Naive thymus-derived CD4-positive, alpha-beta T cell (primary cell): ENCODE measurements around the gene VPS26A. TPM values are rescaled to one million over a fixed set of nuclear protein-coding genes. Genes with fewer than 3 reads are reported as not detected.
"Not testable (repeated sequence)": the region's sequence is repeated elsewhere in the genome, so short reads cannot be mapped to it uniquely, and the experiment has no call there.

ENCODE experiments used
- ATAC-seq: fragments of 150-1000 bp; cut with Tn5 transposase; 2 replicates; pipeline ENCODE4 v1.10.0; 2021; ENCODE audit warnings: mild to moderate bottlenecking, moderate library complexity
- CTCF ChIA-PET: fragments of 350-600 bp; sonication (Branson Sonifier 250); formaldehyde crosslinking; loops from one replicate; lab custom pipeline; 2021; ENCODE audit warnings: antibody characterized with exemption; lab: Charles Lee
- POLR2A ChIA-PET: fragments of 350-600 bp; sonication (Branson Sonifier 250); formaldehyde crosslinking; loops from one replicate; lab custom pipeline; 2021; ENCODE audit warnings: antibody characterized with exemption, inconsistent platforms; lab: Charles Lee
- DNase-seq, 9 donors: peaks; one replicate each; pipeline versions ENCODE4 v3.0.0 to v3.0.0-alpha.2; 2020 to 2022; ENCODE audit warnings: mixed read lengths in 1 of 9
- H3K27ac ChIP-seq: one replicate; pipeline ENCODE4 v1.7.0; 2013; ENCODE audit warnings: mild to moderate bottlenecking, low read depth, low read length, moderate library complexity
- H3K27me3 ChIP-seq, 2 donors: one replicate each; pipeline ENCODE4 v1.7.0; 2013; ENCODE audit warnings: low read length in 2 of 2, mild to moderate bottlenecking in 2 of 2, moderate library complexity in 2 of 2; ENCODE audit not compliant: control insufficient read depth in 2 of 2, insufficient read depth in 2 of 2
- H3K36me3 ChIP-seq, 3 experiments: 1 replicate in 2 of 3; 2 replicates in 1 of 3; pipeline ENCODE4 v1.7.0; 2013; ENCODE audit warnings: low read length in 3 of 3, mild to moderate bottlenecking in 3 of 3, moderate library complexity in 1 of 3; ENCODE audit not compliant: insufficient read depth in 3 of 3, control insufficient read depth in 2 of 3
- H3K4me1 ChIP-seq, 2 donors: one replicate each; pipeline ENCODE4 v1.7.0; 2013; ENCODE audit warnings: low read length in 2 of 2, mild to moderate bottlenecking in 2 of 2, moderate library complexity in 1 of 2; ENCODE audit not compliant: control insufficient read depth in 2 of 2, insufficient read depth in 2 of 2
- H3K4me3 ChIP-seq: 2 replicates; pipeline ENCODE4 v1.7.0; 2013; ENCODE audit warnings: mild to moderate bottlenecking, low read length
- H3K9me3 ChIP-seq, 3 experiments: 1 replicate in 2 of 3; 2 replicates in 1 of 3; pipeline ENCODE4 v1.7.0; 2013; ENCODE audit warnings: low read length in 3 of 3; ENCODE audit not compliant: control insufficient read depth in 2 of 3
- H3K27ac Mint-ChIP-seq, 9 donors: one replicate each; pipeline ENCODE4 v1.8.0; 2020 to 2022; ENCODE audit warnings: mixed read lengths in 9 of 9, mild to moderate bottlenecking in 8 of 9, moderate library complexity in 5 of 9, inconsistent platforms in 2 of 9
- H3K27me3 Mint-ChIP-seq, 5 donors: one replicate each; pipeline ENCODE4 v1.8.0; 2021 to 2022; ENCODE audit warnings: mixed read lengths in 5 of 5, mild to moderate bottlenecking in 1 of 5
- H3K36me3 Mint-ChIP-seq, 5 donors: one replicate each; pipeline ENCODE4 v1.8.0; 2020 to 2022; ENCODE audit warnings: mixed read lengths in 5 of 5, mild to moderate bottlenecking in 3 of 5, inconsistent platforms in 1 of 5
- H3K4me1 Mint-ChIP-seq, 7 donors: one replicate each; pipeline ENCODE4 v1.8.0; 2020 to 2022; ENCODE audit warnings: mixed read lengths in 7 of 7, mild to moderate bottlenecking in 3 of 7, inconsistent platforms in 1 of 7
- H3K4me3 Mint-ChIP-seq, 10 donors: one replicate each; pipeline ENCODE4 v1.8.0; 2020 to 2022; ENCODE audit warnings: mild to moderate bottlenecking in 10 of 10, mixed read lengths in 10 of 10, moderate library complexity in 6 of 10, inconsistent platforms in 2 of 10
- H3K9me3 Mint-ChIP-seq, 11 donors: one replicate each; pipeline ENCODE4 v1.8.0; 2020 to 2022; ENCODE audit warnings: mixed read lengths in 11 of 11, mild to moderate bottlenecking in 4 of 11, inconsistent platforms in 1 of 11, moderate library complexity in 1 of 11
- intact Hi-C, 2 donors: fragments of 100-400 bp; cut with micrococcal nuclease; formaldehyde crosslinking; loops; one replicate each; pipeline ENCODE4 v1.15.1; 2023
- polyA plus RNA-seq, 2 donors: library from polyadenylated mRNA; unstranded; fragments of 300-500 nt; fragmentation: Illumina TruSeq; gene quantifications; one replicate each; pipeline ENCODE4 v1.2.3, GENCODE V29; 2021
- total RNA-seq, 6 experiments: library from RNA in 5 of 6; stranded (reverse) in 5 of 6; gene quantifications; 1 replicate in 5 of 6; 2 replicates in 1 of 6; pipeline ENCODE4 v1.2.3 and lab custom pipeline; 2021 to 2026

VPS26A gene
- total and polyA plus RNA-seq, 7 experiments from 2014 or later: 25.5 to 35.0 (median 29.1) TPM

DNA sequence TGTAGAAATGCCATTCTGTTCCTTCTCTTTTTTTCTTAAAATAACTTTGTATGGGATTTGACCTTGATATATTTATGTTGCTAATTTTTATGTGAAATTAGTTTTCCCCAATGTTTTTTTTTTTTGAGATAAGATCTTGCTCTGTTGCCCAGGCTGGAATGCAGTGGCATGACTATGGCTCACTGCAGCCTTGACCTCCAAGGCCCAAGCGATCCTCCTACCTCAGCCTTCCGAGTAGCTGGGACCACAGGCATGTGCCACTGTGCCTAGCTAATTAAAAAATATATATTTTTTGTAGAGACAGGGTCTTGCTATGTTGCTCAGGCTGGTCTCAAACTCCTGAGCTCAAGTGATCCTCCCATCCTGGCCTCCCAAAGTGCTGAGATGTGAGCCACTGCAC lies 16.0 kb downstream of the VPS26A start:
- H3K27me3 ChIP-seq: no peaks in the 10 kb centered on the region
- H3K36me3 Mint-ChIP-seq: peaks cover 0 to 30% (median 10%) of the 10 kb centered on the region in 5 donors
- H3K9me3 Mint-ChIP-seq: no peaks in the 10 kb centered on the region
- no peak overlapping the region for H3K4me3 ChIP-seq
- DNase-seq (no peak), ATAC-seq (no peak)
- peaks cover 0 to 8% (median 1%) of the 10 kb centered on the region in 3 experiments for H3K36me3 ChIP-seq
- H3K4me3 Mint-ChIP-seq: no peak overlapping the region
- H3K27ac ChIP-seq: no peak overlapping the region
- no peaks in the 10 kb centered on the region for H3K4me1 ChIP-seq
- POLR2A ChIA-PET: interaction anchor here (0.6 kb wide), 2 partner anchors 8 to 12 kb away, joined by 3 to 4 read pairs; no protein-coding TSS in a partner anchor
- H3K27ac Mint-ChIP-seq: no peak overlapping the region
- intact Hi-C loops: loop anchor here in 1 of 2 donors (2.0 kb wide), 1 partner anchor 15 kb away; the partner anchor contains the start of gene VPS26A
- no peaks in the 10 kb centered on the region for H3K27me3 Mint-ChIP-seq
- H3K4me1 Mint-ChIP-seq: peaks cover 20 to 67% (median 39%) of the 10 kb centered on the region in 7 donors
- no peaks in the 10 kb centered on the region for H3K9me3 ChIP-seq
- CTCF ChIA-PET: no interaction called here

DNA sequence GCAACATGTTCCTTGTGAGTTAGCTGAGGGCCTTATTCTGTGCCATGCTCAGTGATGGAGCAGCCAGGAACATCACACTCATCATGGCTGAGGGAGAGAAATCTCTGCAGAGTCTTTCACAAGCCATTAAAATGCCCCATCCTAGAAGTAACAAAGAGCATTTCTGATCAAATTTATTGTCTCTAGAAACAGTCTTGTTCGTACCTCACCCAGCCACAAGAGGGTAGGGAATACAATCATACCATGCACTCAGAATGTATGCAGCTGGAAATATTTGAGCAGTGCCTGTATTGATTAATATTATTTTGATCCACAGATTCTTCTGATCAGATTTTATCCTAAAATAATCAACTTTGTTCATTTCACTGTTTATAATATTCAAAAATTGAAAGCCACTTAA lies 17.3 kb downstream of the VPS26A start:
- POLR2A ChIA-PET: no interaction called here
- CTCF ChIA-PET: no interaction called here
- H3K27me3 ChIP-seq: no peaks in the 10 kb centered on the region
- peaks cover 0 to 25% (median 5%) of the 10 kb centered on the region in 5 donors for H3K36me3 Mint-ChIP-seq
- no peaks in the 10 kb centered on the region for H3K27me3 Mint-ChIP-seq
- no peaks in the 10 kb centered on the region for H3K4me1 ChIP-seq
- H3K27ac Mint-ChIP-seq: peak overlapping the region in 1 of 9 donors; percentile 32
- H3K36me3 ChIP-seq: peaks cover 0 to 6% (median 0%) of the 10 kb centered on the region in 3 experiments
- H3K27ac ChIP-seq: no peak overlapping the region
- ATAC-seq: no peak
- H3K9me3 Mint-ChIP-seq: no peaks in the 10 kb centered on the region
- H3K4me3 Mint-ChIP-seq: no peak overlapping the region
- intact Hi-C loops: no loop called here
- no peak overlapping the region for H3K4me3 ChIP-seq
- no peak for DNase-seq
- H3K9me3 ChIP-seq: no peaks in the 10 kb centered on the region
- peaks cover 17 to 68% (median 44%) of the 10 kb centered on the region in 7 donors for H3K4me1 Mint-ChIP-seq

DNA sequence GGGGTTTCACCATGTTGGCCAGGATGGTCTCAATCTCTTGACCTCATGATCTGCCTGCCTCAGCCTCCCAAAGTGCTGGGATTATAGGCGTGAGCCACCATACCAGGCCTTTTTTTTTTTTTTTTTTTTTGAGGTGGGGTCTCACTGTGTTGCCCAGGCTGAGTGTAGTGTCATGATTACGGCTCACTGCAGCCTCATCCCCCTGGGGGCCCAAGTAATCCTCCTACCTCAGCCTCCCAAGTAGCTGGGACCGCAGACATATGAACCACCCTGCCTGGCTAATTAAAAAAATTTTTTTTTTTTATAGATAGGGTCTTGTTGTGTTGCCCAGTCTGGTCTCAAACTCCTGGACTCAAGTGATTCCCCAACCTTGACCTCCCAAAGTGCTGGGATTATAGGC lies 18.1 kb downstream of the VPS26A start:
- H3K36me3 ChIP-seq, ATAC-seq, intact Hi-C loops, CTCF ChIA-PET, H3K4me1 ChIP-seq, H3K9me3 ChIP-seq, H3K27ac ChIP-seq, H3K9me3 Mint-ChIP-seq, DNase-seq, H3K4me3 ChIP-seq, H3K4me3 Mint-ChIP-seq, H3K27ac Mint-ChIP-seq, H3K27me3 ChIP-seq, H3K27me3 Mint-ChIP-seq: not testable (repeated sequence)
- POLR2A ChIA-PET: interaction anchor here (1.0 kb wide), 1 partner anchor 17 kb away, joined by 4 read pairs; no protein-coding TSS in a partner anchor
- Mint-ChIP-seq H3K36me3 (peaks cover 0 to 25% (median 5%) of the 10 kb centered on the region in 5 donors), H3K4me1 (peaks cover 21 to 75% (median 51%) of the 10 kb centered on the region in 7 donors)

DNA sequence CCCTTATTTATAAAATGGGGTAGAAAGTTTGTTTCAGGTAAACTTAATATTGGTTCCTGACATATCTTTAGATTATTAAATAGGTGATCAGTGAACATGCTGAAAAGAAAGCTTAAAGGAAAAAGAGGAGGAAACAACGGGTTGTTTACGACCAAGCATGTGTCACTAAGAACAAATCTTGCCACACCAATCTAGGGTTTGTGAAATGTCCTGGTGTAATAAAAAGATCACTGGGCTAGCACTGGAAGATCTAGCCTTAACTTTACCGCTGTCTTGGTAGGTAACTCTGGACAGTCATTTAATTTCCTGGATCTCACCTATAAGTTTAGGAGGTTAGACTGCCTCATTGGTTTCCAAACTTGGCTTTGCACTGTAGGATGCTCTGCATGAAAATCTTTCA lies 19.0 kb downstream of the VPS26A start:
- CTCF ChIA-PET: no interaction called here
- H3K4me3 ChIP-seq: no peak overlapping the region
- H3K4me1 ChIP-seq: peaks cover 0 to 7% of the 10 kb centered on the region in 2 donors
- no peaks in the 10 kb centered on the region for H3K27me3 Mint-ChIP-seq
- no peaks in the 10 kb centered on the region for H3K9me3 ChIP-seq
- no peaks in the 10 kb centered on the region for H3K27me3 ChIP-seq
- no peak overlapping the region for H3K27ac ChIP-seq
- peak overlapping the region in 3 of 9 donors; percentile 4 to 47 (median 43) for H3K27ac Mint-ChIP-seq
- H3K4me1 Mint-ChIP-seq: peaks cover 19 to 70% (median 46%) of the 10 kb centered on the region in 7 donors
- DNase-seq (no peak), ATAC-seq (no peak)
- H3K36me3 ChIP-seq: no peaks in the 10 kb centered on the region
- POLR2A ChIA-PET: interaction anchor here (1.0 kb wide), 1 partner anchor 18 kb away, joined by 4 read pairs; no protein-coding TSS in a partner anchor
- intact Hi-C loops: no loop called here
- peaks cover 0 to 22% (median 4%) of the 10 kb centered on the region in 5 donors for H3K36me3 Mint-ChIP-seq
- no peaks in the 10 kb centered on the region for H3K9me3 Mint-ChIP-seq
- H3K4me3 Mint-ChIP-seq: no peak overlapping the region

DNA sequence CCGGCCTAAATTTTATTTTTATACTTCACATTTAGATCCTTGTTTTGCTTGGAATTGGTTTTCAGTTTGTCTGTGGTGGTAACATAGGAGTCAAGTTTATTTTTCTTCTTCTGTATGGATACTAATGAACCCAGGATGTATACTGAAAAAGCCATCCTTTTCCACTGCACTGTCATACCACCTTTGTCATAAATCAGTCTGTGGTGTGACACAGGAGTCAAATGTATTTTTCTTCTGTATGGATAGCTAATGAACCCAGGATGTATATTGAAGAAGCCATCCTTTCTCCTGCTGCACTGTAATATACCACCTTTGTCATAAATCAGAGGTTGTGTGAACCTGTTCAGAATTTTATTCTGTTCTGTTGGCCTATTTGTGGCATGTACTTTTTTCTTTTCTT lies 21.4 kb downstream of the VPS26A start:
- POLR2A ChIA-PET: no interaction called here
- CTCF ChIA-PET: no interaction called here
- peak overlapping the region in 5 of 9 donors; percentile 14 to 74 (median 56) for H3K27ac Mint-ChIP-seq

DNA sequence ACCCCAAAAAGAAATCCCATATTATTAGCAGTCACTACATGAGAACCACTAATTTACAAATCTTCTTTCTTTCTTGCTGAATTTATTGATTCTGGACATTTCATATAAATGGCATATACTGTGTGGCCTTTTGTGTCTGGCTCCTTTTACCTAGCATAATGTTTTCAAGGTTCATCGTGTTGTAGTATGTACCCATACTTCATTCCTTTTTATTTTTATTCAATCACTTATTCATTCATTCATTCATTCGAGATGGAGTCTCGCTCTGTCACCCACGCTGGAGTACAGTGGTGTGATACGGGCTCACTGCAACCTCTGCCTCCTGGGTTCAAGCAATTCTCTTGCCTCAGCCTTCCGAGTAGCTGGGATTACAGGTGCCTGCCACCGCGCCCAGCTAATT lies 21.9 kb downstream of the VPS26A start:
- ChIA-PET CTCF (no interaction called here), POLR2A (no interaction called here)
- no peak for ATAC-seq
- Histone ChIP-seq H3K27ac (no peak overlapping the region), H3K9me3 (no peaks in the 10 kb centered on the region), H3K4me1 (peaks cover 0 to 7% of the 10 kb centered on the region in 2 donors), H3K27me3 (no peaks in the 10 kb centered on the region), H3K4me3 (no peak overlapping the region), H3K36me3 (no peaks in the 10 kb centered on the region)
- Mint-ChIP-seq H3K4me3 (no peak overlapping the region), H3K9me3 (no peaks in the 10 kb centered on the region), H3K27ac (peak overlapping the region in 3 of 9 donors; percentile 5 to 56 (median 44)), H3K36me3 (peaks cover 0 to 24% (median 9%) of the 10 kb centered on the region in 5 donors), H3K4me1 (peaks cover 24 to 63% (median 53%) of the 10 kb centered on the region in 7 donors), H3K27me3 (no peaks in the 10 kb centered on the region)
- intact Hi-C loops: no loop called here
- DNase-seq: no peak

More for the DNA sequence above, 21.4 kb downstream of the VPS26A start:
- Histone ChIP-seq H3K27me3 (no peaks in the 10 kb centered on the region), H3K9me3 (no peaks in the 10 kb centered on the region), H3K4me1 (peaks cover 0 to 7% of the 10 kb centered on the region in 2 donors), H3K36me3 (no peaks in the 10 kb centered on the region), H3K27ac (no peak overlapping the region), H3K4me3 (no peak overlapping the region)
- no peak for DNase-seq
- Mint-ChIP-seq H3K4me3 (no peak overlapping the region), H3K9me3 (no peaks in the 10 kb centered on the region), H3K36me3 (peaks cover 0 to 24% (median 9%) of the 10 kb centered on the region in 5 donors), H3K4me1 (peaks cover 21 to 65% (median 48%) of the 10 kb centered on the region in 7 donors), H3K27me3 (no peaks in the 10 kb centered on the region)
- intact Hi-C loops: no loop called here
- no peak for ATAC-seq

DNA sequence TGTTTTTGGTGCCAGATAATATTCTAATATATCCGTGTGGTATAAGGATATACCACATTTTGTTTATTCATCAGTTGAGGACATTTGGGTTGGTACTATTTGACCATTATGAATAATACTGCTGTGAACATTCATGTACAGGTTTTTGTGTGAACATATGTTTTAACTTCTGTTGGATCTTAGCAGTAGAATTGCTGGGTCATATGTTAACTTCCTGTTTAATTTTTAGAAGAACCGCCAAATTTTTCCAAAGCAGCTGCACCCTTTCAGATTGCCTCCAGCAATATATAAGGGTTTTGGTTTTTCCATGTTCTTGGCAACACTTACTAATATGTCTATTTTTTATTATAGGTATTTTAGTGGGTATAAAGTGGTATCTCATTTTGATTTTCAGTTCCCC lies 22.8 kb downstream of the VPS26A start:
- no peaks in the 10 kb centered on the region for H3K27me3 Mint-ChIP-seq
- POLR2A ChIA-PET: no interaction called here
- no peaks in the 10 kb centered on the region for H3K9me3 Mint-ChIP-seq
- Histone ChIP-seq H3K27me3 (no peaks in the 10 kb centered on the region), H3K4me1 (peaks cover 0 to 7% of the 10 kb centered on the region in 2 donors), H3K27ac (no peak overlapping the region), H3K9me3 (no peaks in the 10 kb centered on the region), H3K36me3 (no peaks in the 10 kb centered on the region), H3K4me3 (no peak overlapping the region)
- H3K4me1 Mint-ChIP-seq: peaks cover 23 to 58% (median 54%) of the 10 kb centered on the region in 7 donors
- H3K27ac Mint-ChIP-seq: peak overlapping the region in 1 of 9 donors; percentile 5
- CTCF ChIA-PET: no interaction called here
- DNase-seq: peak in 2 of 9 donors; percentile 4 to 11
- intact Hi-C loops: no loop called here
- ATAC-seq: no peak
- peaks cover 0 to 21% (median 9%) of the 10 kb centered on the region in 5 donors for H3K36me3 Mint-ChIP-seq
- peak overlapping the region in 1 of 10 donors; percentile 3 for H3K4me3 Mint-ChIP-seq
